Activated CD4-positive, alpha-beta T cell treated with anti-CD3 and anti-CD28 coated beads, Interleukin-2, amount 10 ng/mL, durations not matched to agents 7 days and 5 days (primary cell): ENCODE data around the gene ELAVL3. TPM values are rescaled to one million over a fixed set of nuclear protein-coding genes. Genes with fewer than 3 reads are reported as not detected.
A peak's percentile ranks its signal among the peaks of the same experiment; 100 is the strongest.
"Not testable (repeated sequence)": the region's sequence is repeated elsewhere in the genome, so short reads cannot be mapped to it uniquely, and the experiment has no call there.

ENCODE experiments used
- CTCF ChIA-PET: fragments of 350-600 bp; sonication (Branson Sonifier 250); formaldehyde crosslinking; loops from one replicate; lab custom pipeline; 2021; ENCODE audit warnings: antibody characterized with exemption; lab: Charles Lee
- POLR2A ChIA-PET: fragments of 350-600 bp; sonication (Branson Sonifier 250); formaldehyde crosslinking; loops from one replicate; lab custom pipeline; 2021; ENCODE audit warnings: antibody characterized with exemption; lab: Charles Lee
- DNase-seq: peaks from one replicate; pipeline ENCODE4 v3.0.0-alpha.2; 2020
- H3K27ac Mint-ChIP-seq: one replicate; pipeline ENCODE4 v1.8.0; 2021; ENCODE audit warnings: mild to moderate bottlenecking, moderate library complexity, mixed read lengths
- H3K27me3 Mint-ChIP-seq: one replicate; pipeline ENCODE4 v1.8.0; 2021; ENCODE audit warnings: mixed read lengths
- H3K36me3 Mint-ChIP-seq: one replicate; pipeline ENCODE4 v1.8.0; 2021; ENCODE audit warnings: low read depth, mixed read lengths
- H3K4me1 Mint-ChIP-seq: one replicate; pipeline ENCODE4 v1.8.0; 2021; ENCODE audit warnings: mixed read lengths
- H3K4me3 Mint-ChIP-seq: one replicate; pipeline ENCODE4 v1.8.0; 2021; ENCODE audit warnings: mild to moderate bottlenecking, moderate library complexity, mixed read lengths
- H3K9me3 Mint-ChIP-seq: one replicate; pipeline ENCODE4 v1.8.0; 2021; ENCODE audit warnings: mixed read lengths
- total RNA-seq, 2 experiments: library from RNA; stranded (reverse); gene quantifications; one replicate each; pipeline ENCODE4 v1.2.3, GENCODE V29; 2021

Gene ELAVL3
- total RNA-seq, 2 experiments from 2014 or later, result 0.50 TPM; not detected in 1

- H3K27me3 Mint-ChIP-seq, result peaks cover 2% of the 10 kb centered on the region
- no peaks in the 10 kb centered on the region for H3K36me3 Mint-ChIP-seq
- no peak overlapping the region for H3K27ac Mint-ChIP-seq
- H3K4me3 Mint-ChIP-seq, result no peak overlapping the region
- no peaks in the 10 kb centered on the region for H3K9me3 Mint-ChIP-seq
- no peaks in the 10 kb centered on the region for H3K4me1 Mint-ChIP-seq
- ChIA-PET CTCF (no interaction called here), POLR2A (interaction anchor here (0.5 kb wide), 1 partner anchor 460 kb away, joined by 3 read pairs; the partner anchor contains the start of gene ZNF700)
- DNase-seq, result no peak
These were observed 16.2 kb downstream of the ELAVL3 start for GRCh38 chr19:11464333-11465265.

GRCh38 chr19:11463391-11463790 lies 17.5 kb downstream of the ELAVL3 start:
- Mint-ChIP-seq H3K4me3 (no peak overlapping the region), H3K27ac (no peak overlapping the region), H3K4me1 (no peaks in the 10 kb centered on the region), H3K36me3 (no peaks in the 10 kb centered on the region), H3K27me3 (peaks cover 2% of the 10 kb centered on the region), H3K9me3 (no peaks in the 10 kb centered on the region)
- ChIA-PET CTCF (interaction anchor here (0.6 kb wide), 1 partner anchor 112 kb away, joined by 3 read pairs; no protein-coding TSS in a partner anchor), POLR2A (no interaction called here)
- DNase-seq, result no peak

- Mint-ChIP-seq H3K27me3 (peaks cover 2% of the 10 kb centered on the region), H3K27ac (no peak overlapping the region), H3K4me1 (no peaks in the 10 kb centered on the region), H3K9me3 (no peaks in the 10 kb centered on the region), H3K36me3 (no peaks in the 10 kb centered on the region), H3K4me3 (no peak overlapping the region)
- POLR2A ChIA-PET, result no interaction called here
- no peak for DNase-seq
- CTCF ChIA-PET, result interaction anchor here (0.5 kb wide), 1 partner anchor 527 kb away, joined by 4 read pairs; no protein-coding TSS in a partner anchor
These were observed 19.4 kb downstream of the ELAVL3 start for GRCh38 chr19:11461453-11461852.

GRCh38 chr19:11460207-11460606 lies 20.6 kb downstream of the ELAVL3 start:
- Mint-ChIP-seq H3K27me3 (peaks cover 2% of the 10 kb centered on the region), H3K36me3 (no peaks in the 10 kb centered on the region), H3K4me1 (no peaks in the 10 kb centered on the region), H3K4me3 (no peak overlapping the region), H3K27ac (no peak overlapping the region), H3K9me3 (no peaks in the 10 kb centered on the region)
- ChIA-PET CTCF (no interaction called here), POLR2A (no interaction called here)
- DNase-seq, result peak; percentile 21

- POLR2A ChIA-PET, result not testable (repeated sequence)
These were observed 21.9 kb downstream of the ELAVL3 start for GRCh38 chr19:11458912-11459311.

GRCh38 chr19:11458236-11458900 lies 22.5 kb downstream of the ELAVL3 start:
- H3K4me1 Mint-ChIP-seq, result no peaks in the 10 kb centered on the region
- no peaks in the 10 kb centered on the region for H3K36me3 Mint-ChIP-seq
- peaks cover 2% of the 10 kb centered on the region for H3K27me3 Mint-ChIP-seq
- H3K4me3 Mint-ChIP-seq, result no peak overlapping the region
- ChIA-PET POLR2A (no interaction called here), CTCF (no interaction called here)
- no peak overlapping the region for H3K27ac Mint-ChIP-seq
- no peaks in the 10 kb centered on the region for H3K9me3 Mint-ChIP-seq
- no peak for DNase-seq

More at GRCh38 chr19:11458912-11459311, 21.9 kb downstream of the ELAVL3 start:
- H3K9me3 Mint-ChIP-seq, DNase-seq, CTCF ChIA-PET, H3K36me3 Mint-ChIP-seq, H3K4me3 Mint-ChIP-seq, H3K4me1 Mint-ChIP-seq, H3K27ac Mint-ChIP-seq, H3K27me3 Mint-ChIP-seq: not testable (repeated sequence)

- Mint-ChIP-seq H3K27me3 (peaks cover 2% of the 10 kb centered on the region), H3K27ac (no peak overlapping the region), H3K4me3 (no peak overlapping the region), H3K9me3 (no peaks in the 10 kb centered on the region), H3K36me3 (no peaks in the 10 kb centered on the region), H3K4me1 (no peaks in the 10 kb centered on the region)
- DNase-seq, result no peak
- CTCF ChIA-PET, result interaction anchor here (0.7 to 0.8 kb wide), 2 partner anchors 10 to 88 kb away, joined by 3 read pairs; no protein-coding TSS in a partner anchor
- POLR2A ChIA-PET, result no interaction called here
These were observed 23.0 kb downstream of the ELAVL3 start for GRCh38 chr19:11457831-11458230.

GRCh38 chr19:11457115-11457514 lies 23.7 kb downstream of the ELAVL3 start:
- H3K36me3 Mint-ChIP-seq, result no peaks in the 10 kb centered on the region
- ChIA-PET POLR2A (no interaction called here), CTCF (interaction anchor here (0.8 kb wide), 1 partner anchor 89 kb away, joined by 3 read pairs; no protein-coding TSS in a partner anchor)
- no peak overlapping the region for H3K27ac Mint-ChIP-seq
- H3K27me3 Mint-ChIP-seq, result peaks cover 2% of the 10 kb centered on the region
- no peak overlapping the region for H3K4me3 Mint-ChIP-seq
- no peak for DNase-seq
- H3K9me3 Mint-ChIP-seq, result no peaks in the 10 kb centered on the region
- H3K4me1 Mint-ChIP-seq, result no peaks in the 10 kb centered on the region

GRCh38 chr19:11456659-11457058 lies 24.2 kb downstream of the ELAVL3 start:
- CTCF ChIA-PET, result interaction anchor here (0.5 kb wide), 1 partner anchor 612 kb away, joined by 3 read pairs; no protein-coding TSS in a partner anchor
- H3K36me3 Mint-ChIP-seq, result no peaks in the 10 kb centered on the region
- POLR2A ChIA-PET, result no interaction called here

GRCh38 chr19:11455233-11455554 lies 25.7 kb downstream of the ELAVL3 start:
- POLR2A ChIA-PET, result not testable (repeated sequence)
- CTCF ChIA-PET, result interaction anchor here (0.7 to 0.8 kb wide), 3 partner anchors 27 to 131 kb away, joined by 3 to 5 read pairs (median 4); no protein-coding TSS in a partner anchor

More at GRCh38 chr19:11456659-11457058, 24.2 kb downstream of the ELAVL3 start:
- peaks cover 2% of the 10 kb centered on the region for H3K27me3 Mint-ChIP-seq
- H3K9me3 Mint-ChIP-seq, result no peaks in the 10 kb centered on the region
- no peak overlapping the region for H3K4me3 Mint-ChIP-seq
- no peaks in the 10 kb centered on the region for H3K4me1 Mint-ChIP-seq
- H3K27ac Mint-ChIP-seq, result no peak overlapping the region
- no peak for DNase-seq

GRCh38 chr19:11453468-11454341 lies 27.1 kb downstream of the ELAVL3 start:
- ChIA-PET CTCF (no interaction called here), POLR2A (no interaction called here)
- H3K9me3 Mint-ChIP-seq, result no peaks in the 10 kb centered on the region
- H3K4me3 Mint-ChIP-seq, result no peak overlapping the region
- H3K27ac Mint-ChIP-seq, result no peak overlapping the region
- DNase-seq, result peak; percentile 22
- H3K36me3 Mint-ChIP-seq, result peaks cover 2% of the 10 kb centered on the region
- no peaks in the 10 kb centered on the region for H3K27me3 Mint-ChIP-seq
- no peaks in the 10 kb centered on the region for H3K4me1 Mint-ChIP-seq

More at GRCh38 chr19:11455233-11455554, 25.7 kb downstream of the ELAVL3 start:
- not testable (repeated sequence) for H3K27me3 Mint-ChIP-seq, H3K4me3 Mint-ChIP-seq, DNase-seq, H3K36me3 Mint-ChIP-seq, H3K4me1 Mint-ChIP-seq, H3K27ac Mint-ChIP-seq, H3K9me3 Mint-ChIP-seq
